ENCODE data around the gene LGR5. TPM values are rescaled to one million over a fixed set of nuclear protein-coding genes. Genes with fewer than 3 reads are reported as not detected.
A peak's percentile ranks its signal among the peaks of the same experiment; 100 is the strongest.

LGR5 gene
- total RNA-seq, 1 experiment from 2014 or later, result 28.4 TPM

DNA sequence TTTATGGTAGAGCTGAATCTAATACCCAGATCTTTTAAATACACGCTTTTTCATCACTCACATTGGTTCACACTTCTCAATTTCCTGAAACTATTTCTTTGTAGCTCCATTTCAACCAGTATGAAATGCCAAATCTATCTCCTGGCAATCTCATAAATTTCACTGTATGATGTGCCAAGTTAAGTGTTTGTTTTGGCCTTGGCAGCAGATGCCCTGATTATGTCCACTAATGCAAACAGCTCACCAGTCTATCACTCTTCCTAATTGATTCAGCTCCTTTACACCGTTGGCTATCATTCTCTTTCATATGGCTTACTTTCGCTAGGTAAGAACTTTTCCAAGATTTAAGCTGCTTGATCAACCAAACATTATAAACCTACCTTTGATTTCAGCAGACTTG is 165.4 kb downstream of the LGR5 start:
- H3K4me3 ChIP-seq (ENCODE audit: low read depth, low read length), result no peak overlapping the region
- TF ChIP-seq, protein P1, sequence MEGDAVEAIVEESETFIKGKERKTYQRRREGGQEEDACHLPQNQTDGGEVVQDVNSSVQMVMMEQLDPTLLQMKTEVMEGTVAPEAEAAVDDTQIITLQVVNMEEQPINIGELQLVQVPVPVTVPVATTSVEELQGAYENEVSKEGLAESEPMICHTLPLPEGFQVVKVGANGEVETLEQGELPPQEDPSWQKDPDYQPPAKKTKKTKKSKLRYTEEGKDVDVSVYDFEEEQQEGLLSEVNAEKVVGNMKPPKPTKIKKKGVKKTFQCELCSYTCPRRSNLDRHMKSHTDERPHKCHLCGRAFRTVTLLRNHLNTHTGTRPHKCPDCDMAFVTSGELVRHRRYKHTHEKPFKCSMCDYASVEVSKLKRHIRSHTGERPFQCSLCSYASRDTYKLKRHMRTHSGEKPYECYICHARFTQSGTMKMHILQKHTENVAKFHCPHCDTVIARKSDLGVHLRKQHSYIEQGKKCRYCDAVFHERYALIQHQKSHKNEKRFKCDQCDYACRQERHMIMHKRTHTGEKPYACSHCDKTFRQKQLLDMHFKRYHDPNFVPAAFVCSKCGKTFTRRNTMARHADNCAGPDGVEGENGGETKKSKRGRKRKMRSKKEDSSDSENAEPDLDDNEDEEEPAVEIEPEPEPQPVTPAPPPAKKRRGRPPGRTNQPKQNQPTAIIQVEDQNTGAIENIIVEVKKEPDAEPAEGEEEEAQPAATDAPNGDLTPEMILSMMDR (IDR thresholded peaks at IDR 0.05; ENCODE audit: insufficient read depth in 1 of 2, low read depth in 1 of 2, low read length in 1 of 2, severe bottlenecking in 1 of 2, unreplicated experiment in 1 of 2), result no peak
- ChIA-PET POLR2A (no interaction called here), CTCF (interaction anchor here (0.9 kb wide), 1 partner anchor 32 kb away, joined by 5 read pairs; no protein-coding TSS in a partner anchor)
- Mint-ChIP-seq H3K27me3 (ENCODE audit: insufficient read depth, unreplicated experiment) (no peaks in the 10 kb centered on the region), H3K4me3 (ENCODE audit: unreplicated experiment) (no peak overlapping the region), H3K4me1 (ENCODE audit: low read depth, unreplicated experiment) (no peaks in the 10 kb centered on the region), H3K27ac (ENCODE audit: unreplicated experiment) (no peak overlapping the region), H3K36me3 (ENCODE audit: insufficient read depth, unreplicated experiment) (peaks cover 70% of the 10 kb centered on the region), H3K9me3 (ENCODE audit: unreplicated experiment) (no peaks in the 10 kb centered on the region)
- H3K4me1 ChIP-seq, result no peaks in the 10 kb centered on the region
- no TSS peak for BruUV-seq (replicated peaks)
- H3K9me3 ChIP-seq, result no peaks in the 10 kb centered on the region
- no peaks in the 10 kb centered on the region for H3K27me3 ChIP-seq (replicated peaks; ENCODE audit: control insufficient read depth, insufficient read depth, low read length)
- intact Hi-C loops (cut with micrococcal nuclease; ENCODE audit: unreplicated experiment), result no loop called here
- peaks cover 1% of the 10 kb centered on the region; the same call in 1 of the 2 replicates for H3K36me3 ChIP-seq (ENCODE audit: control insufficient read depth, insufficient read depth, low read length)
- no peak for DNase-seq

DNA sequence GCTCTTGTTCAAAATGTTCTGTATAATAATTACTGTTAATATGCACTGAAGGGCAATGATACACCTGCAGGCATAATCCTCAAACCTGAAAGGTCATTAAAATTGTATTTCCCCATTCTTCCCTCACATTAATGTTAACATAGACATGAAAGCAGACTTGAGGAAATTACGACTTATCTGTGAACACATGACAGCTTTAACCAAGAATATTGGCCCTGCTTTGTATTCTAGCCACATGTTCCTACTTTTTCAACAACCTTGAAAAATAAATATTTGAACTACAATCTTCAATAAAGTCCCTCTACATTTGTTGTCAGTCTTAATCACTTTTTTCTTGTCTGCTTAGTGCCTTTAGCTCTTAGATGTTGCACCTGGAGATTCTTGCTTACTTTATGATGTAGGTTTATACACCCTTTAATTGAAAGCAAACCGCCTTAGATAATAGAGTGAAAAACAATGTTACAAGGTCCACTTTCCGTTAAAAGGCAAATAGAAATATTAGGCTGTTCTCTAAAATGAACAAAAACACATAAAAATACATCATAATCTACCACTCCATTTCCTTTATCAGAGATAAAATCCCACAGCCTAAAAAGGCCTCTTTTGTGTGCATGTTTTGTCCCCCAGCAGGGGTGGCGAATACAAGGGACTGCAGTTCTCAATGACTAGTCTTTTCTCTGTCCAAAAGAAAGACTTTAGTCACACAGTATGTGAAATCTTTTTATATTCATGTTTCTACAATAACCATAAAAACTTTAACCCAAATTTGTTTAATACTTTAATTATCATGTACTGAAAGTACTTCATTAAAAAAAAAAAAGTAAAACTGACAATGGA is 168.1 kb downstream of the LGR5 start:
- no peaks in the 10 kb centered on the region for H3K4me1 Mint-ChIP-seq (ENCODE audit: low read depth, unreplicated experiment)
- Histone ChIP-seq H3K27me3 (replicated peaks; ENCODE audit: control insufficient read depth, insufficient read depth, low read length) (no peaks in the 10 kb centered on the region), H3K4me3 (ENCODE audit: low read depth, low read length) (no peak overlapping the region), H3K9me3 (no peaks in the 10 kb centered on the region), H3K4me1 (no peaks in the 10 kb centered on the region), H3K36me3 (ENCODE audit: control insufficient read depth, insufficient read depth, low read length) (peaks cover 1% of the 10 kb centered on the region; the same call in 1 of the 2 replicates)
- DNase-seq, result peak in 1 of 2 experiments; percentile 13
- H3K4me3 Mint-ChIP-seq (ENCODE audit: unreplicated experiment), result no peak overlapping the region
- H3K9me3 Mint-ChIP-seq (ENCODE audit: unreplicated experiment), result no peaks in the 10 kb centered on the region
- no peak overlapping the region for H3K27ac Mint-ChIP-seq (ENCODE audit: unreplicated experiment)
- no peaks in the 10 kb centered on the region for H3K27me3 Mint-ChIP-seq (ENCODE audit: insufficient read depth, unreplicated experiment)
- POLR2A ChIA-PET, result interaction anchor here (0.6 kb wide), 1 partner anchor 71 kb away, joined by 5 read pairs; no protein-coding TSS in a partner anchor
- H3K36me3 Mint-ChIP-seq (ENCODE audit: insufficient read depth, unreplicated experiment), result peaks cover 86% of the 10 kb centered on the region
- intact Hi-C loops (cut with micrococcal nuclease; ENCODE audit: unreplicated experiment), result no loop called here
- CTCF ChIA-PET, result interaction anchor here (1.4 to 1.9 kb wide), 2 partner anchors 29 to 215 kb away, joined by 3 to 5 read pairs; no protein-coding TSS in a partner anchor
- TF ChIP-seq, protein P1 (IDR thresholded peaks at IDR 0.05; ENCODE audit: insufficient read depth in 1 of 2, low read depth in 1 of 2, low read length in 1 of 2, severe bottlenecking in 1 of 2, unreplicated experiment in 1 of 2), result no peak
- BruUV-seq (replicated peaks), result no TSS peak

DNA sequence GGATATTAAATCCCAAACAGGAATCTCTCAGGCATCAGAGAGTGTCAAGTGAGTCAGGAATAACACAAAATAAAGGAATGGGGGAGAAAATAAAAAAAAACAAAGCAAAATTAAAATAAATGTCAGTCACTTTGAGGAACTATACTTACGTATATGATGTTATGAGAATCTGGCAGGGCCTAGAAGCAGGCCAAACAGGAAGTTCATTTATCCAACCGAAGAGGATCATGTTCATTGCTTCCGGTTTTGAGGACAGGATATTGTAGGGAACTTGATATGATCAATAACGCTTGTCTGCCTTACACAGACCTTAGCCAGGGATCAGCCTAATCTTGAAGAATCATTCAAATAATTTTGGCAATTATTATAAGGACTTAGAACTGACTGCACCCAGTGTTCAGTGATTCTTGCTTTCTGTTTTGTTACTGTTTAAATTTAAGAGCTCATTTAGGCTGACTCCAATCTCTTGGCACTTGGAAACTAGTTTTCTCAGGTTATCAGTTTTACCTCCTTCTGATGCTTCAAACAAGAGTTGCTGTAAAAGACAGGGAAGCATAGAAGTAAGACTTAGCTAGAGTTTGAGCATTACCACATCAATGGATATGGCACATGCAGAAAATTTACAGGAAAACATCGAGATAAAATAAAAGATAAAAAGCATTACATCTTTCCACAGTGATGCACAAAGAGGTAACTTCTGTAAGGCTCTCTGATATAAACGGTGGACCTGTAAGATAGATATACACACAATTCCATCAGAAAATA is 170.6 kb downstream of the LGR5 start:
- Histone ChIP-seq H3K36me3 (ENCODE audit: control insufficient read depth, insufficient read depth, low read length) (peaks cover 1% of the 10 kb centered on the region; the same call in 1 of the 2 replicates), H3K27me3 (replicated peaks; ENCODE audit: control insufficient read depth, insufficient read depth, low read length) (no peaks in the 10 kb centered on the region), H3K9me3 (no peaks in the 10 kb centered on the region), H3K4me1 (no peaks in the 10 kb centered on the region), H3K4me3 (ENCODE audit: low read depth, low read length) (no peak overlapping the region)
- TF ChIP-seq, protein P1 (IDR thresholded peaks at IDR 0.05; ENCODE audit: insufficient read depth in 1 of 2, low read depth in 1 of 2, low read length in 1 of 2, severe bottlenecking in 1 of 2, unreplicated experiment in 1 of 2), result no peak
- Mint-ChIP-seq H3K27ac (ENCODE audit: unreplicated experiment) (no peak overlapping the region), H3K4me1 (ENCODE audit: low read depth, unreplicated experiment) (no peaks in the 10 kb centered on the region), H3K27me3 (ENCODE audit: insufficient read depth, unreplicated experiment) (no peaks in the 10 kb centered on the region), H3K9me3 (ENCODE audit: unreplicated experiment) (no peaks in the 10 kb centered on the region), H3K4me3 (ENCODE audit: unreplicated experiment) (no peak overlapping the region), H3K36me3 (ENCODE audit: insufficient read depth, unreplicated experiment) (peaks cover 87% of the 10 kb centered on the region)
- no peak for DNase-seq
- intact Hi-C loops (cut with micrococcal nuclease; ENCODE audit: unreplicated experiment), result no loop called here
- CTCF ChIA-PET, result no interaction called here
- POLR2A ChIA-PET, result no interaction called here
- BruUV-seq (replicated peaks), result no TSS peak
